HG02943 (cell line): ENCODE measurements around the gene KPNA2.
A peak's percentile ranks its signal among the peaks of the same experiment; 100 is the strongest.
"Not testable (repeated sequence)": the region's sequence is repeated elsewhere in the genome, so short reads cannot be mapped to it uniquely, and the experiment has no call there.

Experiments
- ATAC-seq: cut with Tn5 transposase; IDR thresholded peaks from one replicate; pipeline ENCODE4 v1.9.1; 2021; ENCODE audit warnings: mild to moderate bottlenecking, low read depth, moderate library complexity; ENCODE audit not compliant: unreplicated experiment

The KPNA2 gene

DNA sequence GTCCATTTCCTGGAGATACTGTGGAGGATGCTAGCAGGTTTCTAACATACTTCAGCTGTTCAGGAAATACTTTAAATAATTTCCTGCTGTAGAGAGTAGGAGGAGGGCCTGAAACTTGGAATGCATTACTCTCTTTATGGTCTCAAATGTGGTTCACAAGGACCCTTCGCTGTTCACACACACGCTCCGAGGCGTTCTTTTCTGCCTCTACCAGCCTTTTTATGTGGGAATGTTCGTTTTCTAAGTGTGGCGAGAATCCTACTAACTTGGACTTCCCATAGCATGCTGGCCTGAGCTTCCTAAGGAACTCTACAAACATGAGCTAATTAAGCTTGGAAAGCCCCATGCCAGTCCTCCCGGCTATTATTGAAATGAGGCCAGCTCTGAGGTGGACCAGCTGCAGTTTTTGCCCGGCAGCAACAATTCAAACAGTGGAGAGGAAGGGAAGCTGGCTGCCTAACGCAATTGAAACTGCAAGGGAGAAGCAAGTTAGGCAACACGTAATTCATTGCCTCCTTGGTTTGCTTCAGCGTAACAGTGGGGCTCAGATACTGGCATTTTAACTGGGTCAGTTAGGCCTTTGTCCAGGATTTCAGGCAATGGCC, 18.9 kb downstream of the KPNA2 start:
- no peak for ATAC-seq

DNA sequence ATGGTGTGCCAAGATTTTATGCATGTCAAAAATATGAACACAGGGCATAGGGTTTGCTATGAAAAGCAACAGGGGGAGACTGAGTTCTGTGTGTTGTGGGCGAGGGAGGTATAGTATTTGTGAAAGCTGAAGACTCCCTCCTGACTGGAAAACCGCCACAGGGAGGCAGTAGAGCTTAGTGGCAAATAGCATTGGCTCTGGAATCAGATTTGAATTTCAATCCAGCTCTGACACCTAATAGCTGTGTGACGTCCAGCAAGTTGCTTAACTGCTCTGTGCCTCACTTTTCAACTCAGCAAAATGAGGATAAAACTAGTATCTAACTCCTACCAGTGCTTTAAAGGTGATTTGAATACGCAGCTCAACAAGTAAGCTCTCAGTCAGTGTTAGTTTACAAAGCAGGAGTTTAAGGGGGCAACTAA, 22.0 kb downstream of the KPNA2 start:
- no peak for ATAC-seq

DNA sequence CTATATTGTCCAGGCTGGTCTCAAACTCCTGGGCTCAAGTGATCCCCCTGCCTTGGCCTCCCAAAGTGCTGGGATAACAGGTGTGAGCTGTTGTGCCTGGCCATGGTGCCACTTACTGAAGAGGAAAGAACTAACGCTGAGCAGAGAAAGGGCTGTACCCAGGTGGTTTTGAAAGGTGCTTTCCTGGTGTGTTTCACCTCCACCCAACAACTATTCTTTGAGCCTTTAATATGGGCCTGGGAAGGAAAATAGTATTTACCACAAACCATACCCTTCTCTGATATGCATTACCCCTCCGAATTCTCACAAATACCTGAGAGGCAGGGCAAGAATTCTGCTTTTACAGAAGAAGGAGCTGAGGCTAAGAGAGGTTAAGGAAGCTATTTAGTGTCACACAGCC, 24.8 kb downstream of the KPNA2 start:
- ATAC-seq, result no peak

DNA sequence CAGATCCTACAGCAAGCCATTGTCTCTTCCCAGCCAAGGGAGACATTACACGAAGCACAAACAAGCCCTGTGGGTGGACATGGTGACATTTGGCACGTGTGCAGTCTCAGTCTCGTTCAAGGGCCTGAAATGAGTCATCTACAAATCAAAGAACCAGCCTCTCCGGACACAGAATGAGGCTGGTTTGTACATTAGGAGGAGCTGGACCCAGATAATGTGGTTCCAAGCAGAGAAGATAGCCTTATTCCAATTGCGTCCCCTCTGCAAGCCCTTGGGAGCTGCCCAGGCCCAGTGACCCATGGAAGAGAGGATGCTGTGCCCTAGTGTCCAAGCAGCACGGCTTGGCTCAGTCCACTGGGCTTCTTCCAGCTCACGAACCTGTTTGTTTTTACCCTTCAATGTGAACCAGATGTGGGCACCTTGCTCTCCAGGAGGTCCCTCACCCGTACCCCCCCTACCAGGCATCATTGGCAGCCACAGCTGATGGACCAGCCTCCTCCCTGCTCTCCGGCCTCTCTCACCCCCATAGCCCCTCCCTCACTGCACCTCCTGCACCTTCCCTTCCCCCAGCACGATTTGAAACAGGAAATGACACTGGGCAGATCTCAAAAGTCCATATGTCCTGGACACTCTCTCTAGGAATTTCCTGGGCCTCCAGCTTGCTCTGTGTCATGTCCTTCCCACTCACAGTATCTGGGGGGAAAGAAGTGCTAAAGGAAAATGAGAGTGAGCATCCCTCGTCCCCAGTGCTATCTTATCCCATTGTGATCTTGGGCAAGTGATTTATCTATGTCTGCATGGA, 26.2 kb downstream of the KPNA2 start:
- ATAC-seq, result no peak

DNA sequence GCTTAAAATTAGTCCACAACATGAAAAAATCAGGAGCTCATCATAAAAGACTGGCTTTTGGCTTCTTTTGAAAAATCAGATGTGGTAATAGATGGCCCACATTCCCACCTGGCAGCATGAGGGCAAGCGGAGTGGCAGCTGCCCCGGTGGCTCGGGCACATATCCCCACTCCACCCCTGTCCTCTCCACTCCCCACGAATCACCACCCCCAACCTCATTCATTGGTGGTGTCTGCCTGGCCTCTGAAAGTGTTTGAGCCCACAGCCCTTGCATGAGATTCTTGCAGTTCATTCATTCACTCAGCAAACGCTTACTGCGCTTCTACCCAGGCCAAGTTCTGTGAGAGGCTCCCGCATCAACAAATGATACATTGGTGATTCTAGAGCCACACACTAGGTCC, 29.8 kb downstream of the KPNA2 start:
- not testable (repeated sequence) for ATAC-seq

DNA sequence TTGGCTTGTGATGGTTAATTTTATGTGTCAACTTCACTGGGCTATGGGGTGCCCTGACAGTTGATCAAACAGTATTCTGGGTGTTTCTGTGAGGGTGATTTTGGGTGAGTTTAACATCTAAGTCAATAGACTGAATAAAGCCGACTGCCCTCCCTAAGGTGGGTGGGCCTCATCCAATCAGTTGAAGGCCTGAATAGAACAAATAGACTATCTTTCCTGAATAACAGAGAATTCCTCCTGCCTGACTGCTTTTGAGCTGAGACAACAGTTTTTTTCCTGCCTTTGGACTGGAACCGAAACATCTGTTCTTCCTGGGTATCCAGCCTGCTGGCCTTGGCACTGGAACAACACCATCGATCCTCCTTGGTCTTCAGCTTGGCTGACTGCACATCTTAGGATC, 33.0 kb downstream of the KPNA2 start:
- ATAC-seq, result not testable (repeated sequence)

DNA sequence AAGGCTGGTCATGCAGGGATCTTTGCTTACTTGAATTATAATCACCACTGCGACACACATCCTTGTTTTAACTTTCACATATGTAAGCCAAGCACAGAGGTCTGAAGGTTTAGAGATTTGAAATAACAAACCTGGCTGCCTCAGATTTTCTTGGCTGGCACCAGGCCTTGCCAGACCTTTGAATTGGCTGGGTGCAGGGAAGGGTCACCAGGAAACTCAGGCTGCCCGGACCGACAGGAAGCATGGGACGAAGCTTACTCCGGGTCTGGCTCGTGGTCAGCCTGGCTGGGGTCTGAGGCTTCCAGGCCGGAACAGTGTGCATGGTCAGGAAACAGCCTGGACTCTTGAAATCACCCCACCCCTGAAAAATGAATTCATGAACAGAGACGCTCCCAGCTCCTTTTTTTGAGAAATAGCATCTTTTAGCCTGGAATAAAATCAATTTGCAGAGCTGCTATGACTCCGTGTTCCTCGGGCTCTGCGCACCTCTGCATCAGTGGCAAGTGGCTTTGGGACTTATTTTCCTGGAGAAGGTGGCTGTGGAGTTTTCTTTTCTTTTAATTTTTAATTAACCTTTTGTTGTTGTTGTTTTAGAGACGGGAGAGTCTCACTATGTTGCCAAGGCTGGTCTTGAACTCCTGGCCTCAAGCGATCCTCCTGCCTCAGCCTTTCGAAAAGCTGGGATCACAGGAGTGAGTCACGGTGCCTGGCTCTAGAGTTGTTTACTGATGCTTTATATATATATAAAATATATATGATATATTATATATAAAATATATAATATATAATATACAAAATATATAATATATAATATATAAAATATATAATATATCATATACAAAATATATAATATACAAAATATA, 35.3 kb downstream of the KPNA2 start:
- ATAC-seq, result not testable (repeated sequence)

DNA sequence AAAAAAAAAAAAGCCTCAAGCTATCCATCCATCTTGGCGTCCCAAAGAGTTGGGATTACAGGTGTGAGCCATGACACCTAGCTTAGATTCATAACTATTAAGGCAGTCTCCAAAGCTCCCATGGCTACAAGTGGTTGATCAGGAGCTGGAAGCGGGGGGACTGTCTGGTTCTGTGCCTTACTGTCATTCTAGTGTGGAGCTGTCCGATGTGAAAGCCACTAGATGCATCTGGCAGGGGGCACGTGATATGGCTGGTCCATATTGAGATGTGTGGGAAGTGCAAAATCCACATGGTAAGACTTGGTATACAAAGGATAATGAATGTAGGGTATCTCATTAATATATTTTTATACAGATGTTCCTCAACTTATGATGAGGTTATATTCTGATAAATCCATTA, 38.7 kb downstream of the KPNA2 start:
- ATAC-seq, result no peak

DNA sequence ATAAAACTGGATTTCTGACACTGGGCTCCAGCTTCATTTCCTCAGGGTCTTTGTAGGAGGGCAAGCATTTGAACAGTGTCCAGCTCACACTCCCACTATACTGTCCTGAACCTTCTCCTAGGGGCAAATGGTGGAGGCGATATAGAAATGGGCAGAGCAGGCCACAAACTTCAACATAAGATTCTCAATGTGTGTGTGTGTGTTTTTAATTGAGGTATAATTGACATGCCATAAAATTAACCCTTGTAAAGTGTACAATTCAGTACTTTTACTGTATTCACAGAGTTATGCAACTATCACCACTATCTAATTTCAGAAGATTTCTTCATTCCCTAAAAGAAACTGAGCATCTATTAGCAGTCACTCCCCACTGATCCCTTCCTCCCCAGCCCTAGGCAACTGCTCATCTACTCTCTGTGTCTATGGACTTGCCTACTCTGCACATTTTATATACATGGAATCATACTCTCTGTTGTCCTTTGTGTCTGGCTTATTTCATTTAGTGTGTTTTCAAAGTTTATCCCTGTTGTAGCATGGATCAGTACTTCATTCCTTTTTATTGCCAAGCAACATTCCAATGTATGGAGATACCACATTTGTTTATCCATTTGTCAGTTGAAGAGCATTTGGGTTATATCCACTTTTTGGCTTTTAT, 40.5 kb downstream of the KPNA2 start:
- ATAC-seq, result not testable (repeated sequence)

DNA sequence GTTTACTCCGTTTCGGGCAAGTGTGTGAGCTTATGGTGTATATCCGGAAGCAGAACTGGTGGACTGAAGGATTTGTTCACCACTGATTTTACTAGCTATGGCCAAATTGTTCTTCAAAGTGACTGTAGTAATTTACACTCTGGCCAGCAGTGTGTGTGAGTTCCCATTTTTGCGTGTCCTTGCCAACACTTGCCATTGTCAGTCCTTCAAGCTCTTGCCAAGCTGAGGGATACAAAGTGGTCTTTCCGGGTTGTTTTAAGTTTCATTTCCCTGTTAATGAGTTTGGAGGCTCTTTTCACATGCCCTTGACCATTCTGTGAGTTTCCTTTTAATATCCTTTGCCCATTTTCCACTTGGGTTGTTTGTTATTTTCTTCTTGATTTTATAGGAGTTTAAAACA, 42.0 kb downstream of the KPNA2 start:
- not testable (repeated sequence) for ATAC-seq

DNA sequence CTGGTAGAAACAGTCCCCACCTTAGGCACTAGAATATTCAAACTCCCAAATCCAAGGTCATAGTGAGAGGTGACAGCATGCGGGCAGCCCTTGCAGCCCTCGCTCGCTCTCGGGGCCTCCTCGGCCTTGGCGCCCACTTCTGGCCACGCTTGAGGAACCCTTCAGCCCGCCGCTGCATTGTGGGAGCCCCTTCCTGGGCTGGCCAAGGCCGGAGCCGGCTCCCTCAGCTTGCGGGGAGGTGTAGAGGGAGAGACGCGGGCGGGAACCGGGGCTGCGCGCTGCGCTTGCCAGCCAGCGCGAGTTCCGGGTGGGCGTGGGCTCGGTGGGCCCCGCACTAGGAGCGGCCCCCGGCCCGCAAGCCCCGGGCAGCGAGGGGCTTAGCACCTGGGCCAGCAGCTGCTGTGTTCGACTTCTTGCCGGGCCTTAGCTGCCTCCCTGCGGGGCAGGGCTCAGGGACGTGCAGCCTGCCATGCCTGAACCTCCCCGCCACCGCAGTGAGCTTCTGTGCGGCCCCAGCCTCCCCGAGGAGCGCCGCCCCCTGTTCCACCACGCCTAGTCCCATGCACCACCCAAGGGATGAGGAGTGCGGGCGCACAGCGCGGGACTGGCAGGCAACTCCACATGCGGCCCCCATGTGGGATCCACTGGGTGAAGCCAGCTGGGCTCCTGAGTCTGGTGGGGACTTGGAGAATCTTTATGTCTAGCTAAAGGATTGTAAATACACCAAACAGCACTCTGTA, 45.0 kb downstream of the KPNA2 start:
- no peak for ATAC-seq

DNA sequence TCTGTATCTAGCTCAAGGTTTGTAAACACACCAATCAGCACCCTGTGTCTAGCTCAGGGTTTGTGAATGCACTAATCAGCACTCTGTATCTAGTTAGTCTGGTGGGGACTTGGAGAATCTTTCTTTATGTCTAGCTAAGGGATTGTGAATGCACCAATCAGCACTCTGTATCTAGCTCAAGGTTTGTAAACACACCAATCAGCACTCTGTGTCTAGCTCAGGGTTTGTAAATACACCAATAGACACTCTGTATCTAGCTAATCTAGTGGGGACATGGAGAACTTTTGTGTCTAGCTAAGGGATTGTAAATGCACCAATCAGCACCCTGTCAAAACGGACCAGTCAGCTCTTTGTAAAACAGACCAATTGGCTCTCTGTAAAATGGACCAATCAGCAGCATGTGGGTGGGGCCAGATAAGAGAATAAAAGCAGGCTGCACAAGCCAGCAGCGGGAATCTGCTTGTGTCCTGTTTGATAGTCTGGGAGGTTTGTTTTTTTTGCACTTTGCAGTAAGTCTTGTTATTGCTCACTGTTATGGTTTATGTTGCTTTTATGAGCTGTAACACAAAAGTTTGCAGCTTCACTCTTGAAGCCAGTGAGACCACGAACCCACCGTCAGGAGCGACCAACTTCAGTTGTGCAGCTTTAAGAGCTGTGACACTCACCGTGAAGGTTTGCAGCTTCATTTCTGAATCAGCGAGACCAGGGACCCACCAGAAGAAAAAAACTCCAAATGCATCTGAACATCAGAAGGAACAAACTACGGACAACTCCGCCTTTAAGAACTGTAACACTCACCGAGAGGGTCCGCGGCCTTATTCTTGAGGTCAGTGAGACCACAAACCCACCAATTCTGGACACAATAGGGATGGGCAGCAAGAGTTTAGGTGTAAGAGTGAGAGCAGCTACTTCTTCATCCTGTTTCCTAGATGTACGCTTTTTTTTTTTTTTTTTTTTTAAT, 46.0 kb downstream of the KPNA2 start:
- not testable (repeated sequence) for ATAC-seq

DNA sequence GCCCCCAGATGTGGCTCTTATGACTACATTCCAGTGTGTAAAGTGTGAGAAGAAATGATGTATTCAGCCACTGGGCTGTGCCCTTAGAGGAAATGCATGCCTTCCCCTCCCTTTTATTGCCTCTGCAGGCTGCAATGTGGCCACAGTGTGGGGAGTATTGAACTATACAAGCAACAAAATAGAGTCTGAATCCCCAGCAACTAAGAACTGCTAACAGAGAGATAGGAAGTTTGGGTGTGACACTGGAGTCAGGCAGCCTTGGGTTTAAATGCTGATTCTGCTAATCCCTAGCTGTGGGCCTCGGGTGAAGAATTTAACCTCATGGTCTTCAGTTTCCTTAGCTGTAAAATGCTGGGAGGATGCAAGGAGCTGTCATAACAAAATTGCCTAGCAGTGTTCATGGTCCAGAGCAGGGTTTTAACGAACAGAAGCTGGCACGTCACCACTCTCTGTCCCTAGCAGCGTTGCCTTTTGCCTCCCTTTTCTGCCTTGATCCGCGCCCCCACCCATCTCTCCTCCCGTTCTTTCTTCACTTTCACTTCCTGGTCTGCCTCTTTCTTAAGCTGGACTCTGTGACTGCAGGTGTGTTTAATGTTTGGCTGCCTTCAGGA, 50.3 kb downstream of the KPNA2 start:
- no peak for ATAC-seq

DNA sequence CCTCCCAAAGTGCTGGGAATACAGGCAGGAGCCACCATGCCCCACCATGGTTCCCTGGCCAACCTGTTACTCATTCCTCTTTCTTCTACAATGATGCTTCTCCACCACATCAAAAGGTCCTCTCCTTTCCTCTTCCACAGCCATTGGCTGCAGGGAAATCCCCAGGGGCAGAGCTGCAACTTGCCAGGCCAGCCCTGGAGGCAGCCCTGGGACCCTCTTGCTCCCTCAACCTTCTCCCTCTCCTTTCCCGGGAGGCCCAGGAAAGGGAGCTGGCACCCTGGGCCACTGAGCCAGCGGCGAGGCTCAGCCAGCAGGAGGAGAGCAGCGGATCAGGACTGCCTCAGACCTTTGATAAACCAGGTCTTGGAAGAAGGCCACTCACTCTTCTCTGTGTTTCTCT, 51.1 kb downstream of the KPNA2 start:
- peak; percentile 10 for ATAC-seq

DNA sequence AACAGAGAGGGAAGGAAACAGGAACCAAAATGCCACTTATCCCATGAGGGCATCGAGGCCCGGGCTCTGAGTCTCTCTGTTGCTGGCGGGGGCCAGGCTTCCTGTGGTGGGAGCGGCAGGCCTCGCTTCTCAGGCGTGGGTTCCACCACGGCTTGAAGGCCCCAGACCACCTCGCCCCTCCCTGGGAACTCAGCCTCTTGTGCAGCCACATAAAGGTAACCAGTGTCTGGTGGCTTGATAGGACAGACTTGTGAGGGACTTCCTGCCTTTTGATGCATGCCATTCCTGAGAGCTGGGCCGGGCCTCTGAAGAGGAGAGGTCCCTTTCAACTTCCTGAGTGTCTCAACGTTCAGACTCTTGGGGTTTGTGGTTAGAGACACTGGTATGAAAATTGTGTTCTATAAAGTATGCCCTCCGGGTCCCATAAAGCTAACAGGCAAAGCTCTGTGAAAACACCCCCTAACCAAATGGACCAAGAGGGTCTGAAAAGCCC, 51.6 kb downstream of the KPNA2 start:
- peak; percentile 54 for ATAC-seq

DNA sequence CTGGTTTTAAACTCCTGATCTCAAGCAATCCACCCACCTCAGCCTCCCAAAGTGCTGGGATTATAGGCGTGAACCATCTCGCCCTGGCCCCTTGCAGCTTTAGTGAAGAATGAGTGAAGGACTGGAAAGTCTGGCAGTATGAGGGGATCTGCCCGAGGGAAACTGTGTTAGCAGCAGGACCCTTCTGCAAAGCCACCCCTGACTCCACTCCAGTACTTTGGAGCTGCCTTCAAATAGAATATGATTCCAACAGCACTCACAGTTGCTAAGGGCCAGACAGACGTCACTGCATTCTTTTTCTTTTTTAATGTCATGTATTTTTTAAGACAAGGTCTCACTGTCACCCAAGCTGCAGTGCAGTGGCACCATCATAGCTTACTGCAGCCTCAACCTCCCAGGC, 52.3 kb downstream of the KPNA2 start:
- no peak for ATAC-seq

DNA sequence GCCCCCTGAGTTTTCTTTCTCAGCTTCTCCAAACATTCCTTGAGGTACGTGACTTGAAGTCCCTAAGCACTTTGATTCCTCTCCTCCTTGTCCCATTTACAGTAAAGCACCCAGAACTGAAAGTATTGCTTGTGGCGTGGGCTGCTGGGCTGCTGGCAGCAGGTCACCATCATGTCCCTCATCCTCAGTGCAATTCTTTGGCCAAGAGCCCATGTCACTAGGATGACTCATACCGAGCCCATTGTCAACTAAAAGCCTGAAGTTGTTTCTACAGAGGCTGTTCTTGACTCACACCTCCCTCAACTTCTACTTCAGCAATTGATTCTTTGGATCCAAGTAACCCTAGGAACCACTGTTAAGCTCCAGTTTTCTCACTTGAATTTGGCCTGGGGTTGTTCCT, 54.3 kb downstream of the KPNA2 start:
- no peak for ATAC-seq

DNA sequence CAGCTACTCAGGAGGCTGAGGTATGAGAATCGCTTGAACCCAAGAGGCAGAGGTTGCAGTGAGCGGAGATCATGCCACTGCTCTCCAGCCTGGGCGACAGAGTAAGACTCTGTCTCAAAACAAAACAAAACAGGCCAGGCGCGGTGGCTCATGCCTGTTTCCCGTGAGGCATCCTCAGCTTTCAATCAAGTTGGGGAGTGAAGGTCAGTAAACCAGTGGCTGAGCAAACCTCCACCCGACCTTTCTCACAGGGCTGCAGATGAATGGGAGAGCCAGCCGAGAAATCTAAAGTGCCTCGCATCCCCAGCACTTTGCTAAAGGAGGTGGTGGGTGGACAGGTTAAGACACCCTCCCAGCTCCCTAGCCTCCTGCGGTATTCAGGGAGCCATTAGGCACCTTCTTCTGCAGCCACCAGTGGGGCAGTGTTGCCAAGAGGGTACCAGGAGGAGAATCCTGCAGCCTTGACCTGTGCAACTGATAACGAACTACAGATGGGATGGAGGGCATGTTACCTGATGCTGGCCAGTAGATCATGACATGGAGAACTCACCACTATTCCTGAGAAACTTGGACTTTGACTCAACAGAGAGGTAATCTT, 59.0 kb downstream of the KPNA2 start:
- ATAC-seq, result no peak
